Cardiac muscle cell (in vitro differentiated cells and primary cell): ENCODE measurements around the gene MED8. TPM values are rescaled to one million over a fixed set of nuclear protein-coding genes. Genes with fewer than 3 reads are reported as not detected.

Experiments
- DNase-seq, 2 donors: peaks; one replicate each; pipeline versions ENCODE4 v3.0.0 to v3.0.0-alpha.2; 2010 to 2017; ENCODE audit warnings: low read depth in 1 of 2, low spot score in 1 of 2
- H3K27ac ChIP-seq: fragments of 200-600 bp; sonication (generic); 2 replicates; pipeline ENCODE4 v1.5.1; 2016
- H3K27me3 ChIP-seq: fragments of 200-600 bp; sonication (generic); 2 replicates; pipeline ENCODE4 v1.6.0; 2016; ENCODE audit warnings: control low read depth
- H3K36me3 ChIP-seq: fragments of 200-600 bp; sonication (generic); 2 replicates; pipeline ENCODE4 v1.5.1; 2016; ENCODE audit warnings: control low read depth
- H3K4me1 ChIP-seq: fragments of 200-600 bp; sonication (generic); 2 replicates; pipeline ENCODE4 v1.8.1; 2017; ENCODE audit warnings: low read depth, mild to moderate bottlenecking, mixed run types
- H3K4me3 ChIP-seq: fragments of 200-600 bp; sonication (generic); 2 replicates; pipeline ENCODE4 v1.5.1; 2016; ENCODE audit warnings: mild to moderate bottlenecking
- H3K9me3 ChIP-seq: fragments of 200-600 bp; sonication (generic); 2 replicates; pipeline ENCODE4 v1.5.1; 2017; ENCODE audit warnings: low read depth, mild to moderate bottlenecking, control low read depth
- CTCF ChIP-seq: IDR thresholded peaks from 2 replicates; pipeline ENCODE4 v1.5.1; 2012; ENCODE audit warnings: low read depth, mild to moderate bottlenecking, low read length
- polyA plus RNA-seq: library from polyadenylated mRNA; unstranded; fragments of >200 nt; fragmentation: Nextera tagmentation; extraction: Ambion mirVana; gene quantifications from 2 replicates; pipeline ENCODE4 v1.2.1, GENCODE V29; 2016
- total RNA-seq: library from RNA; depleted of rRNA; stranded (reverse); fragments of >200 nt; gene quantifications from 2 replicates; pipeline ENCODE4 v1.2.3, GENCODE V29; 2016

Gene MED8
- total and polyA plus RNA-seq, 2 experiments from 2014 or later = 25.5 to 38.8 TPM

DNA sequence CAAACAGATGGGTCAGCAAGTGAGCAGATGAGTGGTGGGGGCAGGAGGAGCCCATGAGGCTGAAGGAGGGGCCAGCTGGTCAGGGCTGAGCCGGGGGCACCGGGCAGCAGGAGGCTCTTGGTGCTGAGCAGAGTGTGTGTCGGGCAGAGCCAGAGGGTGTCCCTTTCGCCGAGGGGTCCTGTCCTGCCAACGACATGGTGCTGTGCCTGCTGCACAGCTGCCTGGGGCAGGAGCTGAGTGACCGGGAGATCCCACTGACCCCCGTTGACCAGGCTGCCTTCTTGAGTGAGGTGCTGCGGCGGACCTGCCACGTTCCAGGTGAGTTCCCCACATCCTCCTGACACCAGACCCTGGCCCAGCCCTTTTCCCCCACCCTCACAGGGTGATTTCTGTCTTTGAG is 36.6 kb upstream of the MED8 start:
- no peaks in the 10 kb centered on the region for H3K4me1 ChIP-seq
- H3K4me3 ChIP-seq = no peak overlapping the region
- H3K27me3 ChIP-seq = no peaks in the 10 kb centered on the region
- DNase-seq = no peak
- H3K9me3 ChIP-seq = no peaks in the 10 kb centered on the region
- no peak for TF ChIP-seq CTCF
- no peak overlapping the region for H3K27ac ChIP-seq
- peaks cover 27% of the 10 kb centered on the region for H3K36me3 ChIP-seq

- TF ChIP-seq CTCF = no peak
- Histone ChIP-seq H3K4me1 (no peaks in the 10 kb centered on the region), H3K27ac (no peak overlapping the region), H3K36me3 (peaks cover 28% of the 10 kb centered on the region), H3K9me3 (no peaks in the 10 kb centered on the region), H3K27me3 (no peaks in the 10 kb centered on the region), H3K4me3 (no peak overlapping the region)
- DNase-seq = no peak
Measured at GRCh38 chr1:43425045-43425444, 35.4 kb upstream of the MED8 start.

GRCh38 chr1:43423672-43424550 is 34.3 kb upstream of the MED8 start:
- Histone ChIP-seq H3K9me3 (no peaks in the 10 kb centered on the region), H3K27me3 (no peaks in the 10 kb centered on the region), H3K4me1 (no peaks in the 10 kb centered on the region), H3K4me3 (no peak overlapping the region), H3K27ac (no peak overlapping the region), H3K36me3 (peaks cover 34% of the 10 kb centered on the region)
- DNase-seq = no peak
- TF ChIP-seq CTCF = no peak

- H3K27ac ChIP-seq = no peak overlapping the region
- H3K4me3 ChIP-seq = no peak overlapping the region
Measured at GRCh38 chr1:43422995-43423671, 33.5 kb upstream of the MED8 start.

More at GRCh38 chr1:43422995-43423671, 33.5 kb upstream of the MED8 start:
- H3K4me1 ChIP-seq = no peaks in the 10 kb centered on the region
- no peaks in the 10 kb centered on the region for H3K27me3 ChIP-seq
- H3K9me3 ChIP-seq = no peaks in the 10 kb centered on the region
- no peak for TF ChIP-seq CTCF
- peaks cover 34% of the 10 kb centered on the region for H3K36me3 ChIP-seq
- no peak for DNase-seq
